Inflammatory macrophage treated with lipopolysaccharide for 4 hours (primary cell): ENCODE measurements around the gene SEC14L6.

Source experiments
- DNase-seq: peaks from one replicate; pipeline ENCODE4 v3.0.0-alpha.2; 2020

Gene SEC14L6

DNA sequence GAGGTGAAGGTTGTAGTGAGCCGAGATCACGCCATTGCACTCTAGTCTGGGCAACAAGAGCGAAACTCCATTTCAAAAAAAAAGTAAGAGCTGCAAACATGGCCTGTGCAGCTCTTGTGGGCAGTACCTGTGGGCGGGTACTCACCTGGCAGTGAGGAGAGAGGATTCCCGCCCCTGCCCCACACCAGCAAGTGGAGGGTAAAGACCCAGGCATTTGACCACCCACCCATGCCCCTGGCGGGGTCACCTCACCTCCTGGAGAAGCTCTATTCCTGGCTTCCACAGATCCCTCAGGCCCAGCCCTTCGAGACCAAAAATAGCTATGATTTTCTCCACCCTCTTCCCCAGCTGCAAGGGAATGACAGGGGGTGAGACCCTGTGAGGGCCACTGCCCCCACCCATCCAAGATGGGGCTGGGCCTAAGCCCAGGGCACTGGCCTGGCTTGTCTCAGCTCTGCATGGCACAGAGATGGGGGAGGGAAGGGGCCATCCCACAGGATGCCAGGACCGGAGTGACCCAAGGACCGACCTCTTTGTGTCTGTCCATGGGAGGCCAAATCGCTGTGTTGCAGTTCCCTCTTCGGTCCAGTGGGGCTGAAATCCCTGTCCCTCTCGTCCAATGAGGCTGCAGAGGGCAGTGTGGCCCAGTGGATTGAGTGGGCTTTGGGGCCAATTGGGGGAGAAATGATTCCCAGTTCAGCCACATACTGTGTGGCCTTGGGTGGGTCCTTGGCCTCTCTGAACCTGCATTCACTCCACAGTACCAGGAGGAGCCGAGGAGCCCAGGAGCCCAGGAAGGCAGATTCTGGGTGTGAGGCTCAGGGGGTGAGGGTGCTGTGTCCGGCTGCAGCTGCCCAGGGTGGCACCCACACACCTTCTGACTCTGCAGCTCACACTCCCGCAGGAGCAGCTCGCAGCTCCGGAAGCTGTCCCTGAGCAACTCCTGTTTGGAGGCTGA lies 14.6 kb downstream of the SEC14L6 start:
- DNase-seq, result no peak

DNA sequence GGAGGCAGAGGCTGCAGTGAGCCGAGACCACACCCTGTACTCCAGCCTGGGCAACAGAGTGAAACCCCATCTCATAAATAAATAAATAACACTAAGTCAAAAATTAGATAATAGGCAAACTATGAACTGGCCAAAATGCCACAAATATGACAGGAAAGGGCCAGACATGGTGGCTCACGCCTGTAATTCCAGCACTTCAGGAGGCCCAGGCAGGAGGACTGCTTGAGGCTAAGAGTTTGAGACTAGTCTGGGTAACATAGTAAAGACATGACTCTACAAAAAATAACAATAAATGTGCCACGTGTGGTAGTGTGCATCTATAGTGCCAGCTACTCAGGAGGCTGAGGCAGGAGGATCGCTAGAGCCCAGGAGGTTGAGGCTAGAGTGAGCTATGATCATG lies 19.9 kb downstream of the SEC14L6 start:
- DNase-seq, result no peak

DNA sequence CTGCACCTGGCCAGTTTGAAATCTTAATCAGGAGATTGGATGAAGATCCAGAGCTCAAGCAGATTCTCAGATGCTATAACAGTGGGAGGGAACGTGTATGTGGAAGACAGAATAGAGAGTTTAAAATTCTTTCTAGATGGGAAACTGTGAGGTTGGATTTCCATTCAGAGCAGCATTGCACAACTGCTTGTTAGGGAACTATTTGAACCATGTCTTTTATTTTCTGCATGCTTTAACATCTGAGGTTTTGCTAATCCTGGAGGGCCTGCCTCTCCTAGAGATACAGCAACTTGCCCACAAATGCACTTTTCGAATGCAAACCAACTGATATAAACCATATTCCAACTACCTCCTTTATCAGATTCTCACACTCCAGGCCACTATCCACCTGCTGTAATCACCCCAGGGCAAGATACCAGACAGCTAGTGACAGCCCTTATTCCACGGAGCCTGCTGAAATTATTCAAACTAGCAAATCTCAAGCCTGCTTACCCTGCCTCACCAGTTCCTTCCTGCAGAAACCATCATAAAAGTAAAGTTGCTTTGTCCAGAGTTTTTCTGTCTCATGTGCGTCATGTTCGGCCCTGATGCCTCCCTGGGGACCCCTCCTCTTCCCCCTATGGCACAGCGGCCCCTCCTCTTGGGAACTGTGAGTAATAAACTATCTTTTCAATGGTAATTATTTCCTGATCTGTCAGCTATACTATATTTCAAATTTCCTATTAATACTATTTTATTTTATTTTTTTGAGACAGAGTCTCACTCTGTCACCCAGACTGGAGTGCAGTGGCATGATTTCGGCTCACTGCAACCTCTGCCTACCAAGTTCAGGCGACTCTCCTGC lies 22.7 kb downstream of the SEC14L6 start:
- no peak for DNase-seq

DNA sequence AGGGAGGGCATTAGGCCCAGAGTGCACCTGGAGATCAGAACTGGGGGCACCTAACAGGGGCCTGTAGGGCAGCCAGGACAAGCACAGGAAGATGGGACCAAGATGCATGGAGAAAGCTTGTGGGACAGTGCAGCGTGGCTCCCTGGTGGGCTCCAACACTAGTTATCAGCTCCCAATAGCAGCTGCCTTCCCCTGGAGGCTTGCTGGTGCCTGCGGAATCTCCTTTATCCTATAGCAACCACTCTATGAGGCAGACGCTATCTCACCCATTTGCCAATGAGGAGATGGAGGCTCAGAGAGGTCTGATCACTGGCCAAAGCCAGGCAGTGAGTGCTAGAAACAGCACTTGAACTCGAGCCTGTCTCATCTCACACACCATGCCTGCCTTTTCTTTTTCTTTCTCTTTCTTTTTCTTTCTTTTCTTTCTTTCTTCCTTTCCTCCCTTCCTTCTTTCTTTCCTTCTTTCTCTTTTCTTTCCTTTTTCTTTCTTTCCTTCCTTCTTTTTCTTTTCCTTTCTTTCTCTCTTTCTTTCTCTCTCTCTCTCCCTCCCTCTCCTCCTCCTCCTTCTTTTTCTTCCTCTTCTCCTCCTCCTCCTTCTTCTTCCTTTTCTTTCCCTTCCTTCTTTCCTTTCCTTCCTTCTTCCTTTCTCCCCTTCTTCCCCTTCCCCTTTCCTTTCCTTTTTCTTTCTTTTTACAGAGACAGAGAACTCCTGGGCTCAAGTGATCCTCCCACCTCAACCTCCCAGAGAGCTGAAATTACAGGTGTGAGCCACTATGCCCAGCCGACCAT lies 25.0 kb downstream of the SEC14L6 start:
- DNase-seq, result no peak

DNA sequence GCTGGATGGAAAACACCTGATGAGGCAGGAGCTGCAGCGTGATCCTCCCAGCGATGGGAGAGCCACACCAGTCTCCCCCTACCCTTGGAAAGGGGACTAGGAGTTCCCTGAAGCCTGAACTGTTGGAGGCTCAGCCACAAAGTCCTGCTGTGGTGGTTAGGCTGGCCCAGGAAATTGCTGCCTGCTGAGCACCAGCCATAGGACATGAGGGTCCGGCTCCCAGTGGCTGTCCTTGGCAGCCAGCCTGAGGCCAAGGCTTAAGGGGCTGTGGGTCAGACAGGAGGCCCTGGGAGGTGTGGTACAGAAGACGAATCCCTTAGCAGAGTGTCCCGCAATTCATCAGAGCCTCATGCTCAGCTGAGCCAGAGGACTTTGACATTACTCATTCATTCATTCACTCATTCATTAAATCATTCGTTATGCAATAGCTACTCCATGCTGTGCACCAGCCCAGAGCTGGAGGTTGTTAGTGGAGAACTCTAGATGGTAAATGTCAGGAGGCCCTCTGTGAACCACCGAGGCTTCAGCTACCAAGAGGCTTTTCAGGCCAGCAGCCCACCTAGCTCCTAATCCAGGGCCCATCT lies 26.6 kb downstream of the SEC14L6 start:
- no peak for DNase-seq

DNA sequence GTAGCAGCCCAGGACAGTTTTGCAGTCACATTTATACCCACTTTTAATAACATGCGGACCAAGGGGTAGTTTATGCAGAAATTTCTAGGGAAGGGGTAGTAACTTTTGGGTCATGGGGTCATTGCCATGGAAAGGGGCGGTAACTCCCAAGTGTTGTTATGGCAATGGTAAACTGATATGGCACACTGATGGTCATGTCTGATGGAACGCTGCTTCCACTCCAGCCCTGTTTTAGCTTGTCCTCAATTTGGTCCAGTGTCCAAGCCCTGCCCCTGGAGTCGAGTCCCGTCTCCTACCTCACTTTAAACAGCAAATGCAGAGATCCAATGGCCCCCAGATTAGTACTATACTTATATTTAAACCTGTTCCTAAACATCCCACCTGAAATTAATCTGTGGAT lies 29.8 kb downstream of the SEC14L6 start:
- no peak for DNase-seq

DNA sequence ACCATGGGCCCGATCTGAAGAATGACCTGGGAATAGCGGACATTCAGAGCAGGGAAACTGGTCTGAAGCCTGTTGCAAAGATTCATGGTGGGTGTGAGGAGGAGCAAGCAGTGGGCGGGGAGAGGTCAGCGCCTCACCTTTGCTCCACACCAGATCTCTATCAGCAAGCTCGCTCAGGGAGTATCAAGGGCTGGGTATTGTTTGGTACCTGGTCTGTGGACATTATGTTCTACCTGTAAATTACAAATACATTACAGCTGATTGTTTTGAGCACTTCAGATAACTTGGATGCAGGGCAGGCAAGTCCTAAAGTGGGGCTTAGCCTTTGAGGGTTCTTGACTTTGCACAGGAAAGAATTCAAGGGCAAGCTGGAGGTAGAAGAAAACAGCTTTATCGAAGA lies 30.3 kb downstream of the SEC14L6 start:
- DNase-seq, result no peak

DNA sequence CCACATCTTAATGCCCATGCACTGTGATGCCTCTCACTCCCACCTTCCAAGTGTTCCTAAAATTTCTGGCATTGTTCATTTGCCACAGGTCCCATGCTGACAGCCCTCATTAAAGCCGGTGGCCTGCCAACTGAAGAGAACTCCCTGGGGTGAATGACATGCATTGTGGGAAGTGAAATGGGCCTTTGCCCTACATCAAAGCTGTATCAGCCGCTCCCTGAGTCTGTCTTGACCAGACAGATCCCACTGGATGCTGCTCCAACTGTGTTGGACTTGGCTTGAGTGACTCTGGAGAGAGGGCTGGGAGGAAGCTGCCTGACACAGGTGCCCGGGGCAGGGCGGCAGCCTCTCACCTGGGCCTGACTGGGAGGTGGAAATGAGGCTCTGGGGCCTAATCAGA lies 32.3 kb downstream of the SEC14L6 start:
- DNase-seq, result no peak

DNA sequence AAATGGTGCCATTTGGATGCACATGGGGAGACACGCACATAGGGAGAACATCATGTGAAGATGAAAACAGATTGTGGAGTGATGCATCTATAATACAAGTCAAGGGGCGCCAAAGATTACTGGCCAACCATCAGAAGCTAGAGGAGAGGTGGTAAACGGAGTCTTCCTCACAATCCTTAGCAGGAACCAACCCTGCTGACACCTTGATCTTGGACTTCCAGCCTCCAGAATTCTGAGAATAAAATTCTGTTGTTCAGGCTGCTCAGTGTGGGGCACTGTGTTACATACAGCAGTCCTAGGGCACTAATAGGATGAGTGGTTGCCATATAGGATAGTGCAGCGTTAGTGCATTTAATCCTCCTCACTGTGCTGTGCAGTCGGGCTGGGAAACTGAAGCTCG lies 33.1 kb downstream of the SEC14L6 start:
- no peak for DNase-seq

DNA sequence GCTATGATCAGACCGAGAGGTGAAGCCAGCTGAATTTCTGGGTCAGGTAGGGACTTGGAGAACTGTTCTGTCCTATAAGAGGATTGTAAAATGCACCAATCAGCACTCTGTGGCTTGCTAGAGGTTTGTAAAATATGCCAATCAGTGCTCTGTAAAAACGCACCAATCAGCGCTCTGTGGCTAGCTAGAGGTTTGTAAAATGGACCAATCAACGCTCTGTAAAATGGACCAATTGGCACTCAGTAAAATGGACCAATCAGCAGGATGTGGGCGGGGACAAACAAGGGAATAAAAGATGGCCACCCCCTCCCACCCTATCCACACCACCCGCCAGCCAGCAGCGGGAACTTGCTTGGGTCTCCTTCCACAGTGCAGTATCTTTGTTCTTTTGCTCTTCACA lies 34.6 kb downstream of the SEC14L6 start:
- no peak for DNase-seq

DNA sequence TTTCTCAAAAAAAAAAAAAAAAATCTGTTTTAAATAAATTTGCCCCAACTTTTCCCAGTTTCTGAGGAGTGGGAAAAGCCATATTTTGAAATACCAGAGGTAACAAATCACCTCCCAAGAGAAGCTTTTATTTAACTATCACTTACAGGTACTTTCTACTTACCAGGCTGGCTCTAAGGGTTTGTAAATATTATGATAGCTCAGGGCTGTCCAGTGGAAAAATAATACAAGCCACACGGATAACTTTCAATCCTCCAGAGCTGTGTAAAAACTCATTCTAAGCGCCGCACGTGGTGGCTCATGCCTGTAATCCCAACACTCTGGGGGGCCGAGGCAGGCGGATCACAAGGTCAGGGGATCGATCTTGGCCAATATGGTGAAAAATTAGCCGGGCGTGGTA lies 35.4 kb downstream of the SEC14L6 start:
- no peak for DNase-seq

DNA sequence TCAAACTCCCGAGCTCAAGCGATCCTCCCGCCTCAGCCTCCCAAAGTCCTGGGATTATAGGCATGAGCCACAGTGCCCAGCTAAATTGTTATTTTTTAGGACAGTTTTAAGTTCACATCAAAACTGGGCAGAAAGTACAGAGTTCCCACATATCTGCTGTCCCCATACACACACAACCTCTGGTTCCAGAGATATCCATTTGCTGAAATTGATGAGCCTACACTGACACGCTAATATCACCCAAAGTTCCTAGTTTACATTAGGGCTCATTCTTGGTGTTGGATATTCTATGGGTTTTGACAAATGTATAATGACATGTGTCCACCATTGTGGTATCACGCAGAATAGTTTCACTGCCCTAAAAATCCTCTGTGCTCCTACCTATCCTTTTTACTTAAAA lies 38.3 kb downstream of the SEC14L6 start:
- no peak for DNase-seq

DNA sequence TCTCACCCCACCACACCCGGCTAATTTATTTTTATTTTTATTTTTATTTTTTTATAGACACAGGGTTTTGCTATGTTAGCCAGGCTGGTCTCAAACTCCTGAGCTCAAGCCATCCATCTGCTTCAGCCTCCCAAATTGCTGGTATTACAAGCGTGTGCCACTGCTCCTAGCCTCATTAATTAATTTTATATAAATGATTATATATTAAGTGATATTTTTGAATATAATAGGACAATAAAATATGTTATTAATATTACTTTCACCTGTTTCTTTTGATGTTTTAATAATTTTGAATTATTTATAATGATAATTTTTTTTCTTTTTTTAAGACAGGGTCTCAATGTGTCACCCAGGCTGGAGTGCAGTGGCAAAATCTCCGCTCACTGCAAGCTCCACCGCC lies 38.9 kb downstream of the SEC14L6 start:
- no peak for DNase-seq

DNA sequence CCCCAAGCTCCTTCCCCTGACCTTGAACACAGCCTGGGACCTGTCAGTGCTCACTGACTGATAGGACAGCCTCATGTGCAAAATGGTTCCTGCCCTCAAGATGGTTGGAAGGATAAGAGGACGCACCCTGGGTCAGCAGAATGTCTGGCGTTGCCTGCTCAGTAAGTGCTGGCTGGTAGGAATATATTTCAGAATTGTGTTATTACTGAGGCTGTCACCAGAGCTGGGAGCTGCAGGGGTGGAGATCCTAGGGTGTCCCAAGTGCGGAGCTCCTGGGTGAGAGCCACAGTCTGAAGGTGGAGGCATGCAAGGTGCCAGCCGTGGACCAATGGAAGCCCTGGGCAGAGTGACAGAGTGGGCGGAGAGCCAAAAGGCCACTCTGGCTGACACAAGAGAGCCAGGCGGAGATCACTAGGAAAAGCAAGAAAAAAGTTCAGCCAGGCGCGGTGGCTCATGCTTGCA lies 40.0 kb downstream of the SEC14L6 start:
- no peak for DNase-seq

DNA sequence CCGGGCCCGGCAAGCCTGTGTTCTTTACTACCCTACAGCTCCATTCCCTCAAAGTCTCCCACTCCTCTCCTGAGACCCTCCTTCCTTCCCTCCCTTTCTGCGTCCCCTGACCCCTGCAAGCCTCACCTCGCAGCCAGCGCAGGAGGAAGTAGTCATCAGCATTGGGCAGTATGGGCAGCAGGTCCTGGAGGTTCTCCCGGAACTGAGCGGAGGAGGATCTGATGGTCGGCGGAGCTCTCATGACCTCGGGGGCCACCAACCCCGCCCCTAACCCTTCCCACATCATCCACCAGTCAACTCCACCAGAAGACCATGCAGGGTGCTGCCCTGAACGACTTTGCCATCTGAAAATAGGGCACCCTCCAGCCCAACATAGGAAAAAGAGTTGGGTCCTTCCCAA lies 43.0 kb downstream of the SEC14L6 start:
- no peak for DNase-seq

DNA sequence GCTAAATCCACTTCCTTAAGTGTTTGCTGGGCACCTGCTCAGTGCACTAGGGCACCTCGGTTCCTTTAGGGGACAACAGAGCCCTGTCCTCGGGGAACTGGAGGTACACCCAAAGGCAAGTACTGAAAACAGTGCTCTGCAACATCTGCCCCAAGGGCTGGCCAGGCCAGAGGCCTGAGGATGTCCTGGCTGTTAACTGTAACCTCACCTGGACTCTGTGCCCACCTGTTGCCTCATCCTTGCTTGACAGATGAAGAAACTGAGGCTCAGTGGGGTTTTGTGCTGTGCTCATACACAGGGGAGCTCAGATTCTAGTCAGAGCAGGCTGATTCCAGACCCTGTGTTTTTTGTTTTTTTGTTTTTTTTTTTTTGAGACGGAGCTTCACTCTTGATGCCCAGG lies 43.6 kb downstream of the SEC14L6 start:
- DNase-seq, result no peak

DNA sequence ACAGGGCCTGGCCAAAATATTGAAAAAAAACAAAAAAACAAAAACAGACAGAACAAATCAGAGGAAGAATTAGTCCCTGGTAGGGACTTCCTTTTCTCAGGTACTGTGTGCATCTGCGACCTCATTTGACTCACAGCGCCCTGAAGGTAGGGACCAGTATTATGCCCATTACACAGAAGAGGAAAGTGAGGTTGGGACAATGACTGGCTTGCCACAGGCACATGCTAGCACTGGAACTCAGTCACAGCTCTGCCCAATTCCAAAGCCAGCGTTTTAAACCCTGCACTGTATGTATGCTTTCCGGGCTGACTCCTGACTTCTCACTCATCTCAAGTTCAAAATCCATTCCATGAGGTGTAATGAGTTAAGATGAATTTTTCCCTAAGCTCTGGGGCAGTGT lies 44.4 kb downstream of the SEC14L6 start:
- no peak for DNase-seq

DNA sequence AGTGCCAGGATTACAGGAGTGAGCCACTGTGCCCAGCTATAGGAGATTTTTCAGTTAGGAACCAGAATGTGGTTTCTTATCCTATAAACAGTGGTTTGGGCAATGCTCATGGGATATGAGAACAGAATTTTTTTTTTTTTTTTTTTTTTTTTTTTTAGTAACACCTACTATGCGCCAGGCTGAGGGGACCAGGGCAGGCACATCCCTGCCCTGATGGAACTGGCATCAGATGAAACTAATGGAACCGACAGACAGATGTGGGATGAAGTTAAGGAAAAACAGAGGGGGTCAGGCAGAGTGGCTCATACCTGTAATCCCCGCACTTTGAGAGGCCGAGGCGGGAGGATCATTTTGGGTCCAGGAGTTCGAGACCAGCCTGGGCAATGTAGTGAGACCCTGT lies 45.9 kb downstream of the SEC14L6 start:
- no peak for DNase-seq

DNA sequence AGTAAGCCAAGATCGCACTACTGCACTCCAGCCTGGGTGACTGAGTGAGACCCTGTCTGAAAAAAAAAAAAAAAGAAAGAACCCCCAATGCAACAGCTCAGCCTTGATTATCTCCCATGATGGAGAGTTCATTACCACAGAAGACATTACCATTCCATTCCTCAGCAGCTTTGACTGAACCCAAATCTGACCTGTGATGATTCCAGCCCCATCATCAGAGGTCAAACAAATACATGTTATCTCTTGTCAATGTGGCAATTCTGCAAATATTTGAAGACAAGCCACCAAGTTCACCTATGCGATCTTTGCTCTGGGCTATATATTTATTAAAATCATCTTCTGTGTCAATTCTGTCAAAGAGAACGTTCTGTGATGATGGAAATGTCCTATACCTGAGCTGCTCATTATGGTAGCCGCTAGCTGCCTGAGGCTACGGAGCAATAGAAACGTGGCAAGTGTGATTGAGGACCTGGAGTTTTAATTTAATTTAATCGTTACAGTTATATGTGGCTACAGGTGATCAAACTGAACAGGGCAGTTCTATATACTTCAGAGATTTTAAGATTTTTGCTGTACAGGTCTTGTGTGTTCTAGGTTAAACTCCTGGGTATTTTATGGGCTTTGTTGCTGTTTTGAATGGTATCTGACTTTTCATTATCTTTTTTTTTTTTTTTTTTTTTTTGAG lies 48.9 kb downstream of the SEC14L6 start:
- no peak for DNase-seq

DNA sequence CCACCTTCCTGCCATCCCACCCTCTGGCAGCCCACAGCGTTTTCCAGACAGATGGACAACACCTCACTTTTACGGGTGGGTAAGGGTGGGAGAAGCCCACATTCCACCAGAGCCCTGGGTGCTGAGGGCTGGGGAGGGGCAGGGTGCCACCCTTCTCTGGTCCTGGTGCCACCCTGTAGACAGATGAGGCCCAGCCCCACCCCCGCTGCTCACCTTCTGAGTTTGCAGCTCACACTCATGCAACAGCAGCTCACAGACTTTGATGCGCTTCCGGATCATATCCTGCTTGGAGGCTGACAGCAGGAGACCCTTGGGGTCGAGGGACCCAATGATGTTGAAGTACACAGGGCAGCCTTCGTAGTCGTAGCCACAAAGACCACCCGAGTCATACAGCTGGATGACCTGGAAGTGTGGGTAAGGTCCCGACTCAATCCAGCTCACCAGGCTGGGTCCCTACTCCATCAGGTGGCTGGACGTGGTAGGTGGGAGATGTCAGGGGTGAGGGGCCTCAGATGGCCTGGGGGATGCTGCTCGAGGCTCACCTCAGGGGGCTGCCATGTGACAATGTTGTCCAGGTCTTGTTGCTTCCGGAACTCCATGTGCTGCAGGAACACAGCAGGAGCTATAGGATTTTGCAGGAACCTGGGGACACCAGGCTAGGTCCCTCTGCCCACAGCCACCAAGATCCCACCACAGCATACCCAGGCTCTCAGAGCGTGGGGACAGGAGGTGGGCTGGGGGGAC lies 51.3 kb downstream of the SEC14L6 start:
- no peak for DNase-seq

DNA sequence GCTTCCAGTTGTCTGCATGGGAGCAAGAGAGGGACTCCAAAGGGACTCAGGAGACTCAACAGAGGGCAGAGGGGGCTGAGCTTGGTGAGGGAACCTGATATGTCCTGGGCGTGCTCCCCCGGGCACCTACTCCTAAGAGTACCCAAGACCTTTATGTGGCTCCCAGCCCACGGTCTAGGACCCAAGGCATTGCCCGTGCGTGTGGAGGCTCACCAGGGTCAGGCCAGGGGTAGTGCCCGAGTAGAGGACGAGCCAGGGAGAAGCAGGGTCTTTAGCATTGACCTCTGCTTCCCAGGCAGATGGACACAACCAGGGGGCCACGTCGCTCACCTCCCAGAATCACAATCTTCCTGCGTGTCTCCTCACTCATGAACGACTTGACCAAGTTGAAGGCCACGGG lies 54.4 kb downstream of the SEC14L6 start:
- DNase-seq, result no peak
